VCaP (cell line): Measurements from ENCODE around the gene STK32C.

Experiments
- H3K27ac ChIP-seq: fragments of 450-650 bp; 2 replicates; pipeline ENCODE4 v1.5.1; 2017
- CTCF ChIP-seq: fragments of 450-650 bp; conservative IDR thresholded peaks from 2 replicates; pipeline ENCODE4 v1.5.1; 2017; ENCODE audit warnings: mild to moderate bottlenecking, moderate library complexity

The STK32C gene

GRCh38 chr10:132176623-132177500 is 130.9 kb downstream of the STK32C start:
- TF ChIP-seq CTCF, result no peak
- peak overlapping the region; percentile 41; the same call in 1 of the 2 replicates for H3K27ac ChIP-seq

- no peak for TF ChIP-seq CTCF
- peak overlapping the region; percentile 41; the same call in 1 of the 2 replicates for H3K27ac ChIP-seq
Measured at GRCh38 chr10:132175907-132176581, 131.7 kb downstream of the STK32C start.

DNA sequence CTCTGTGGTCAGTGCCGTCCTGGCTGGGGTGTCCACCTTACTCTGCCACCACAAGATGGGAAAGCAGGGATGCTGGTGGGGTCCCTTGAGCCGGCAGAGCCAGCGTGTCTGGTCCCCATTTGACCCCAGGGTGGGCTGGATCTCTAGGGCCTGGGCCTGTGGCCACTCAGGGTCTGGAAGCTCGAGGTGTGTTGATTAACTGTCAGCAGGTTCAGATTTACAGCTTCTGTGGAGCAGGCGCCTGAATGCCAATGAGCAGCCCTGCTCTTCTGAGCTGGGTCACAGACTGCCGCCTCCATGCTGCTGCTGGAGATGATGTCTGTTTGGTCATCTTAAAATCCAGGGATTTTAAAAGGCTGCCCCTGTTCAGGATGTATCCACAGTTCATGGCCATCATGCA is 132.3 kb downstream of the STK32C start:
- TF ChIP-seq CTCF, result no peak

DNA sequence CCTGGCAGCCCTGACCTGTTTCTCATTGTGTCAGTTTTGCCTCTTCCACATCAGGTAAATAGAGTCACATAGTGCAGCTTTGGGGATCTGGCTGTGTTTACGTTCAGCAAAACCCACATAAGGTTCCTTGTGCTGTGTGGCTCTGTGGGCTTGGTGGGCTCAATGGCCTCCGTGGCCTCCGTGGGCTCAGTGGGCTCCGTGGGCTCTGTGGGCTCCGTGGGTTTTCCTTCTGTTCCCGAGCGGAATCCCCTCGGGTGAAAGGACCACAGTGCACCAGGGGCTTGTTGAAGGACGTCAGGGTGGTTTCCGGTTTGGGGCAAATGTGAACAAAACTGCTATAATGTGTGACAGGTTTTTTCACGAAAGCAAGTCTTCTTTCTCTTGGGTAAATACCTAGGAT is 133.5 kb downstream of the STK32C start:
- H3K27ac ChIP-seq, result no peak overlapping the region
- TF ChIP-seq CTCF, result no peak

More for the DNA sequence above, 132.3 kb downstream of the STK32C start:
- H3K27ac ChIP-seq, result no peak overlapping the region; the same call in 1 of the 2 replicates

- no peak overlapping the region for H3K27ac ChIP-seq
- no peak for TF ChIP-seq CTCF
Measured at GRCh38 chr10:132173185-132173584, 134.6 kb downstream of the STK32C start.

- H3K27ac ChIP-seq, result no peak overlapping the region
- no peak for TF ChIP-seq CTCF
Measured at GRCh38 chr10:132172091-132173066, 135.4 kb downstream of the STK32C start.
